ENCODE results near the gene FRMD4A.

The FRMD4A gene

DNA sequence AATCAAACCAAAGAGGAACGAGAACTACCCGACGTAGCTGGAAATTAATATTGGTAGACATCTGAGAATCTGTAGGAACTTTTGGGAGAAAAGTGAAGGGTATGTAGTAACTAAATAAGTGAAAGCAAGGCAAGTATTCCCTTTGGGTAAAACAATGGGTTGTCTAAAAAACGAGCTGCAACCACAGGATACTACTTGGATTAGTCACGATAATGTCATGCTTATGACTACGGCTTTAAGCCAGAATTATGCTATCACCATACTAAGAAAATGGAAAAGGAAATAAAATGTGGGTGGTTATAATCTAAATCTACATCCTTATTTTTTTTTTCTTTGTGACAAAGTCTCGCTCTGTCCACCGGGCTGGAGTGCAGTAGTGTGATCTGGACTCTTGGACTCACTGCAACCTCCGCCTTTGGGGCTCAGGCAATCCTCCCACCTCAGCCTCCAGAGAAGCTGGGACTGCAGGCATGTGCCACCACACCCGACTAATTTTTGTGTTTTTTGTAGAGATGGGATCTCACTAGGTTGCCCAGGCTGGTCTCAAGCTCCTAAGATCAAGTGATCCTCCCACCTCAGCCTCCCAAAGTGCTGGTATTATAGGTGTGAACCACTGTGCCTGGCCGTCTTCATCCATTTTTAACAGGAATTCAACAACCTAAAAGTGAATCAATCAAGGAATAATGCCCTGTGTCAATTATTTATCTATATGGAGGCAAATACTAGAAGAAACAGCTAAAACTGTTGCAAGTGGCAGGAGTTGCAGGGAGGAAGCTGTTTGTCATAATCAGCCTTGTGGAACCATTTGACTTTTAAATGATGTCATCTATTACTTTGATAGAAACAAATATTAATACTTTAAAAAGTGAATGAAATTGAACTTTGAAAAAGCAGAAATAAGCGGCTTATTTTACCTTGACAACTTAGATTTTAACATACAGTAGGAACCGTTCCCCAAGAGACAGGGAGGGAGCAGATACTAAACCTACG lies 554.6 kb downstream of the FRMD4A start:
- DNase-seq (ENCODE audit: insufficient read length, low spot score) (no peak), FAIRE-seq (no peak)
- TF ChIP-seq, protein P1, sequence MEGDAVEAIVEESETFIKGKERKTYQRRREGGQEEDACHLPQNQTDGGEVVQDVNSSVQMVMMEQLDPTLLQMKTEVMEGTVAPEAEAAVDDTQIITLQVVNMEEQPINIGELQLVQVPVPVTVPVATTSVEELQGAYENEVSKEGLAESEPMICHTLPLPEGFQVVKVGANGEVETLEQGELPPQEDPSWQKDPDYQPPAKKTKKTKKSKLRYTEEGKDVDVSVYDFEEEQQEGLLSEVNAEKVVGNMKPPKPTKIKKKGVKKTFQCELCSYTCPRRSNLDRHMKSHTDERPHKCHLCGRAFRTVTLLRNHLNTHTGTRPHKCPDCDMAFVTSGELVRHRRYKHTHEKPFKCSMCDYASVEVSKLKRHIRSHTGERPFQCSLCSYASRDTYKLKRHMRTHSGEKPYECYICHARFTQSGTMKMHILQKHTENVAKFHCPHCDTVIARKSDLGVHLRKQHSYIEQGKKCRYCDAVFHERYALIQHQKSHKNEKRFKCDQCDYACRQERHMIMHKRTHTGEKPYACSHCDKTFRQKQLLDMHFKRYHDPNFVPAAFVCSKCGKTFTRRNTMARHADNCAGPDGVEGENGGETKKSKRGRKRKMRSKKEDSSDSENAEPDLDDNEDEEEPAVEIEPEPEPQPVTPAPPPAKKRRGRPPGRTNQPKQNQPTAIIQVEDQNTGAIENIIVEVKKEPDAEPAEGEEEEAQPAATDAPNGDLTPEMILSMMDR (IDR thresholded peaks at IDR 0.05; ENCODE audit: insufficient read depth, missing control alignments): no peak

DNA sequence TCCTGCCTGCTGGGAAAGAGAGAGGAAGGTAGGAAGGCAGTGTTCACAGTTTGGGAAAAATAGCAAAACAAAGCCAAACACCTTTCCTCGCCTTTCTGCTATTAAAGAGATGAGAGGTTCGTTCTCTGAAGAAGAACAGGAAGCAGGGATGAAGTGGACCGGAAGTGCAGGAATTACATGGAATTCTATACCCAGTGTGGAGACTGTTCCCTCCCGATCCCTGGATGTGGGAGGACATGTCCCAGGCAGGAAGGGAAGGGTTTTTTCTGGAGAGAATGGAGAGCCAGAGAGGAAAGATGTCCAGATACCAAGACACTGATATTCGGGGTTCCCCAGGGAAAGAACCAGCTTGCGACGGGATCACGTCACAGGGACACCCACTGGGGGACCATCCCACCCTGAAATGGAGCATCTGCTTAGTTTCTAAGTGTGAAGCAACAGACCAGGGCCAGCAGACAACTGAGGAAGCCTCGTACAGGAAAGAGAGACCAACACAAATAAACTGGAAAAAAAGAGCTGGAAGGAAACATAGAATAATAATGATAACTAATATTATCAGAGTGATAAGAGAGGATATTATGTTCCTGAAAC lies 556.3 kb downstream of the FRMD4A start:
- TF ChIP-seq, protein P1 (IDR thresholded peaks at IDR 0.05; ENCODE audit: insufficient read depth, missing control alignments): no peak
- DNase-seq (ENCODE audit: insufficient read length, low spot score): no peak
- no peak for FAIRE-seq

DNA sequence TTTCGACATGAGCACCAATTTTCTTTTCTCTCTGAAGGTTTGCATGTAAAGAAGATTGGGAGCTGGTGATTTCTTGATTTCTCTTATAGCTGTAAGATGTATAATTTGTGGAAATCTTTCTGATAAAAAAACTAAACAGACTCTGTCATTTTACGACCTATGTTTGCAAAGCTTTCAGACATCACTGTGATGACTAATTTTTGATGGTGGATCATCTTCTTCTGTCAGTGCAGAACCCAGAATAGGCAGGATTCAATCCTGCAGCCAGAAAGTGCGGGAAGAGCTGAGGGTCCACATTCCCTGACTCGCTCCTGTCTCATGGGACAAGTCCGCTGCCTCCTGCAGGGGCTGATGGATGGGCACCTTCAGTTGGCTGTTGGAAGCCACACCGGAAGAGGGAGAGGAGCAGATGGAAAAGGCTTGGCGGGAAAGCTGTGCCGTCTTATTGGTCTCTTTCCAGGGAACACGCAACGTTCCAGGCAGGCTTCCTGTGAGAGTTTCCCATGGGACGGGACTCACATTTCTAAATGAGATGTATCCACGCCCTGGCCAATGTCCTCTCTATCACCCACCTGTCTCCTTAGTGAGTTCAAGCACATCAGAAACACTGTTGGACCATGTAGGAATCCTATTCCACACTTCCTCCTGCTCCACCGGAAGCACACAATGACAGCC lies 557.1 kb downstream of the FRMD4A start:
- TF ChIP-seq, protein P1 (IDR thresholded peaks at IDR 0.05; ENCODE audit: insufficient read depth, missing control alignments): no peak
- FAIRE-seq: no peak
- DNase-seq (ENCODE audit: insufficient read length, low spot score): no peak

DNA sequence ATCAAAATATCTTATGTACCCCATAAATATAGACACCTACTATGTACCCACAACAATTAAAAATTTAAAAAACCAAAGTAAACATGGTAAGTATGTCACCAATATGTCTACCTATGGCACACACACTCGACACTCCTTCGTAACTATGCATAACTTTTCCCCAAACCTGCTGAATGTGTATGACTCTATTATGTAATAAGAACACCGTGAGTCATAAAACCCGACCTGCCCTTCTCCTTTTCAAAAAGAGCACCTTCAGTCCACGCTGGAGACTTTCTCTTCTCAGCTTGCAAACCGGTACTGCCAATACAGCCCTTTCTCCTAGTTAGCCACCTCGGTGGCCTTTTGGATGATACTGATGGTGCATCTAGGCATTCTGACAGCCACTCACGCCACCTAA lies 557.7 kb downstream of the FRMD4A start:
- TF ChIP-seq, protein P1 (IDR thresholded peaks at IDR 0.05; ENCODE audit: insufficient read depth, missing control alignments): no peak
- DNase-seq (ENCODE audit: insufficient read length, low spot score) (no peak), FAIRE-seq (no peak)

DNA sequence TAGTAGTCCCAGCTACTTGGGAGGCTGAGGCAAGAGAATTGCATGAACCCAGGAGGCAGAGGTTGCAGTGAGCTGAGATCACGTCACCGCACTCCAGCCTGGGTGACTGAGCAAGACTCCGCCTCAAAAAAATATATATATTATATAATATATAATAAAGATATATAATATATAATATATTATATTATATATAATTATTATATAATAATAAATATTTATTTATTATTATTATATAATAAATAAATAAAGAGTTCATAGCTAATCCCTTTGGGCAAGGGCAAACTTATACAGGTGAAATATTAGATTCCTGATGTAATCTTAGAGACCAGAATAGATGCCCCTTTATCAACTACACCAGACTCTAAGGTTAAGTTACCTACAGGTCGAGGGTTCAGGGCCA lies 558.7 kb downstream of the FRMD4A start:
- TF ChIP-seq, protein P1 (IDR thresholded peaks at IDR 0.05; ENCODE audit: insufficient read depth, missing control alignments): no peak
- FAIRE-seq: no peak

DNA sequence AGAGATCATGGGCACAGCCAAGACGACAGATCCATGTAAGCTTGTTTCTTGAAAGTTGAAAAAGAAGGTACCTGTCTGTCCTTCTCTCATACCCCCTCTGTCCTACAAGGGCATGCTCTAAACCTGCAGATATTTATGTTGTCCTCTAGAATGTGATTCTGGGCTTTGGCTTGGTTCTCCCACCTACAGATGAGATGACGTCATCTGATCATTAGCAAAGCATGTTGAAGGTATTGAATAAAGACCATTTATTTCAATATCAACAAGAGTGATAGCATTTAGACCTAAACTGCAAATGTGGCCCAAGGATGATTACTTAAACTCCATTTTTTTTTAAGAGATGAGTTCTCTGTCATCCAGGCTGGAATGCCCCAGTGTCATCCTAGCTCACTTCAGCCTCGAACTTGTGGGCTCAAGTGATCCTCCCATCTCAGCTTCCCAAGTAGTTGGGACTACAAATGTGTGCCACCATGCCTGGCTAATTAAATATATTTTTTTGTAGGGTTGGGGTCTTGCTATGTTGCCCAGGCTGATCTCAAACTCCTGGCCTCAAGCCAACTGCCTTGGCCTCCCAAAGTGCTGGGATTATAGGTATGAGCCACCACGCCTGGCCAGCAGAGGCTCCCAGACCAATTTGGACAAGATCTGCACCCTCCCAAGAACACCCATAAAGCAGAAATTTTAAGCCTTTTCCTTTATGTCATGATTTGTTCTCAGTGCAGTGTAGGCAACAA lies 559.8 kb downstream of the FRMD4A start:
- TF ChIP-seq, protein P1 (IDR thresholded peaks at IDR 0.05; ENCODE audit: insufficient read depth, missing control alignments): no peak
- DNase-seq (ENCODE audit: insufficient read length, low spot score): no peak
- no peak for FAIRE-seq

More for the DNA sequence above, 558.7 kb downstream of the FRMD4A start:
- no peak for DNase-seq (ENCODE audit: insufficient read length, low spot score)

Measured in D721Med (cell line).